ENCODE data around the gene ENSA.
"Not testable (repeated sequence)": the region's sequence is repeated elsewhere in the genome, so short reads cannot be mapped to it uniquely, and the experiment has no call there.

ENSA gene, protein sequence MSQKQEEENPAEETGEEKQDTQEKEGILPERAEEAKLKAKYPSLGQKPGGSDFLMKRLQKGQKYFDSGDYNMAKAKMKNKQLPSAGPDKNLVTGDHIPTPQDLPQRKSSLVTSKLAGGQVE

DNA sequence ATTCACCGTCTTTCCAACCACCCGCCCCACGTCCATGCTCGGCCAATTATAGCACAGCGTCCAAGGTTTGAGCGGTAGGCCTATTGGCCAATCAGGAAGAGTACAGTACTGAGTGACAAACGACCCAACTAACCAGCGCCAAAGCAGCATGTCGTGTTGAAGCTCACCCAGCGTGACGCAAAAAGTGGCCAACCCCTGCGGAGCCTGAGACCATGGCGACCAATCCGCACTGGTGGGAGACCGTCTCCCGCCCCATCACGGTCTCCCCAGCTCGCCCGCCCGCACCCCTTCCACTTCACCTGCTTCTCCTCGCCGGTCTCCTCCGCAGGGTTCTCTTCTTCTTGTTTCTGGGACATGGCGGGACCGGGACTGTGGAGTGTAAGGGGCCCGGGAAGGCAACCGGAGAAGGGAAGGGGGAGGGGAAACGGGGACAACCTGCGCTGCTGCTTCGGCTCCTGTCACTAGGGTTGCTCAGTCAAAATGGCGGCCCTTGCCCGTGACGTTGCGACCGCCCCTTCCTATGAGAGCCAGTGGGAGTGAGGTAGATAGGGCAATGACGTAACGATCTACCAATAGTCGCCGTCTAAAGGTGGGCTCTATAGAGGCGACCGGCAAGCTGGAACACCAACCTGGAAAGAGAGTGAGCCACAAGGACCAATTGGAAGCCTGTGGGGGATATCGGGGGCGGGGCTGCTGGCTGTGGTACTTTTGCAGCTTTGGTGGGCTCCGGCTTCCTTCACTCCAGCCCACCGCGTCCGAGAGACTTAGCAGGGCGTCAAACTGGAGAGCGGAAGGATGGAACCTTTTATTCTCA, at the start of gene ENSA:
Gene ENSA, minus strand, starts transcription at position 498 of the 814 bp plus-strand sequence. Its CDS starts 142 bp downstream, at position 356.
- H3K4me3 Mint-ChIP-seq, result no peak within 1 kb of the TSS
- no peaks in the 10 kb centered on the region for H3K27me3 Mint-ChIP-seq
- H3K9me3 Mint-ChIP-seq, result no peaks in the 10 kb centered on the region
- H3K4me1 Mint-ChIP-seq (ENCODE audit: low read depth), result peaks cover 27% of the 10 kb centered on the region
- intact Hi-C loops (cut with micrococcal nuclease), result loop anchor here (2.0 kb wide), 1 partner anchor 19 kb away; no protein-coding TSS in a partner anchor
- H3K36me3 Mint-ChIP-seq (ENCODE audit: low read depth), result peaks cover 35% of the 10 kb centered on the region
- no peak within 1 kb of the TSS for H3K27ac Mint-ChIP-seq

DNA sequence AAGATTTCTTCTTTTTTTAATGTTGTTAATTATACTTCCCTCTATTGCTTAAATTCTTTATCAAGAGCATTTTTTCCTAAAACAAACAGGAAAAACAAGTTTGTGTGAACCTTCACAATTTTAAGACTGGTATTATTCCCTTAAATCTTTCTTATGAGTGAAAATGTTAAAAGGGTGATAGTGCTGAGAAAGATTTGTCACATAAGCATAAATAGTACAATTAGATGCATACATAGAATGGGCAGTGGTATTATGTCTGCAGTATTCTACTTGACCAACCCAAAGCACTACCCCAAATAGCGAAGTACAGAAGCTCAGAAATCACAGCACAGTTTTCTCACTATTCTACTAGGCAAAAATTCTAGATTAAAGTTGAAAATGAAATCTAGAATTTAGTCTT, 49.6 kb upstream of the ENSA start:
- Mint-ChIP-seq H3K4me3 (no peak overlapping the region), H3K27ac (no peak overlapping the region), H3K27me3 (no peaks in the 10 kb centered on the region), H3K9me3 (no peaks in the 10 kb centered on the region), H3K4me1 (ENCODE audit: low read depth) (no peaks in the 10 kb centered on the region), H3K36me3 (ENCODE audit: low read depth) (peaks cover 5% of the 10 kb centered on the region)
- intact Hi-C loops (cut with micrococcal nuclease), result no loop called here

DNA sequence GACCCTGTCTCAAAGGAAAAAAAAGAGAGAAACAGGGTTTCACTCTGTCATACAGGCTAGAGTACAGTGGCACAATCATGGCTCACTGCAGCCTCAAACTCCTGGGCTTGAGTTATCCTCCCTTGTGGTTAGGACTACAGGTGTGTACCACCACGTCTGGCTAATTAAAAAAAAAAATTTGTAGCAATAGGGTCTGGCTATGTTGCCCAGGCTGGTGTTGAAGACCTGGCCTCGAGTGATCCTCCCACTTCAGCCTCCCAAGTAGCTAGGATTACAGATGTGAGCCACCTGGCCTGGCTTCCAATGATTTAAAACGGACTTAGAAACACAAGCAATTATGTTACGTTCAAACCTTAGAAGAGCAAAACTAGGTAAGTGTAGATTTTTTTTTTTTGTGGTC, 45.5 kb upstream of the ENSA start:
- Mint-ChIP-seq H3K9me3 (no peaks in the 10 kb centered on the region), H3K27ac (no peak overlapping the region), H3K27me3 (no peaks in the 10 kb centered on the region), H3K4me3 (no peak overlapping the region), H3K4me1 (ENCODE audit: low read depth) (no peaks in the 10 kb centered on the region), H3K36me3 (ENCODE audit: low read depth) (peaks cover 15% of the 10 kb centered on the region)
- intact Hi-C loops (cut with micrococcal nuclease), result no loop called here

DNA sequence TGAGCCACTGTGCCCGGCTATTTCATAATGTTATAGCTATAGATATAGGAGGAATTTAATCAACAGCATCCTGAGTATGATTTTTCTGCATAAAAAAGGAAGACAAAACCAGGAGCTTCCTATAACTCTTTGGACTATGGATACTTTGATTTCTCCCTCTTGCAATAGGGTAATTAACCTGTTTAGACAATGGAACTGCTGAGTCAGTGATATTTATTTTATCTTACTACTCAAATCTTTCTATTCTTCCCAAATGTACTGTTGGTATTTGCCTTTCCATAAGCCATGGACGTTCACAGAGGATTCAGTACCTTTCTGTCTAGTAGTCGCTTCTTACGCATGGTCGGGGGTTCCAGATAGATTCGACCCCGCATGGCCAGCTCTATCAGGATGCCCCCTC, 33.9 kb upstream of the ENSA start:
- H3K4me3 Mint-ChIP-seq, result no peak overlapping the region
- intact Hi-C loops (cut with micrococcal nuclease), result no loop called here
- peaks cover 12% of the 10 kb centered on the region for H3K4me1 Mint-ChIP-seq (ENCODE audit: low read depth)
- H3K27ac Mint-ChIP-seq, result no peak overlapping the region
- H3K9me3 Mint-ChIP-seq, result no peaks in the 10 kb centered on the region
- H3K36me3 Mint-ChIP-seq (ENCODE audit: low read depth), result peaks cover 70% of the 10 kb centered on the region
- H3K27me3 Mint-ChIP-seq, result no peaks in the 10 kb centered on the region

DNA sequence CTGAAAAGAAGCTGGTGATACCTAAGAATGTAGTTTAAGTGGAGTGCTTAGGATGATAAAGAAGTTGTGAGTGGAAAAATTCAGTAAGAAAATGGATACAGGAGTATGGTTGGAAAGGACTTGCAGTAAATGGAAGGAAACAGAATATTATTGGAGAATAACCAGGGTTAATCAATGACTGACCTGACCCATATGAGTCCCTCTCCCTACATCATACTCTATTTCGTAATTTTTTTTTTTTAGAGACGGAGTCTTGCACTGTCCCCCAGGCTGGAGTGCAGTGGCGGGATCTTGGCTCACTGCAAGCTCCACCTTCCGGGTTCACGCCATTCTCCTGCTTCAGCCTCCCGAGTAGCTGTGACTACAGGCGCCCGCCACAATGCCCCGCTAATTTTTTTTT, 33.4 kb upstream of the ENSA start:
- peaks cover 70% of the 10 kb centered on the region for H3K36me3 Mint-ChIP-seq (ENCODE audit: low read depth)

DNA sequence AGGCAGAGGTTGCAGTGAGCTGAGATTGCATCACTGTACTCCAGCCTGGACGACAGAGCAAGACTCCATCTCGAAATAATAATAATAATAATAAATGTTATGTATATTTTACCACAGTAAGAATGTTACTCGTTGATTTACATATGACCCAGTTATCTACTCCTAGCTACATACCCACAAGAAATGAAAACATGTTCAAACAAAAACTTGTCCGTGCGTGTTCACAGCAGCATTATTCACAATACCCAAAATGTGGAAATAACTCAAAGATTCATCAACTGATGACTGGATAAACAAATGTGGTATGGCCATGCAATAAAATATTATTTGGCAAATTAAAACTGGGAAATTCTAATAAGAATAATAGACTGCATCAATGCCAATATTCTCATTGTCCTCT, 31.7 kb upstream of the ENSA start:
- Mint-ChIP-seq H3K27me3 (no peaks in the 10 kb centered on the region), H3K27ac (no peak overlapping the region), H3K36me3 (ENCODE audit: low read depth) (peaks cover 64% of the 10 kb centered on the region), H3K4me3 (no peak overlapping the region), H3K9me3 (no peaks in the 10 kb centered on the region), H3K4me1 (ENCODE audit: low read depth) (peaks cover 12% of the 10 kb centered on the region)
- intact Hi-C loops (cut with micrococcal nuclease), result no loop called here

More for the DNA sequence above, 33.4 kb upstream of the ENSA start:
- Mint-ChIP-seq H3K27ac (no peak overlapping the region), H3K4me3 (no peak overlapping the region), H3K4me1 (ENCODE audit: low read depth) (peaks cover 13% of the 10 kb centered on the region), H3K27me3 (no peaks in the 10 kb centered on the region), H3K9me3 (no peaks in the 10 kb centered on the region)
- intact Hi-C loops (cut with micrococcal nuclease), result no loop called here

DNA sequence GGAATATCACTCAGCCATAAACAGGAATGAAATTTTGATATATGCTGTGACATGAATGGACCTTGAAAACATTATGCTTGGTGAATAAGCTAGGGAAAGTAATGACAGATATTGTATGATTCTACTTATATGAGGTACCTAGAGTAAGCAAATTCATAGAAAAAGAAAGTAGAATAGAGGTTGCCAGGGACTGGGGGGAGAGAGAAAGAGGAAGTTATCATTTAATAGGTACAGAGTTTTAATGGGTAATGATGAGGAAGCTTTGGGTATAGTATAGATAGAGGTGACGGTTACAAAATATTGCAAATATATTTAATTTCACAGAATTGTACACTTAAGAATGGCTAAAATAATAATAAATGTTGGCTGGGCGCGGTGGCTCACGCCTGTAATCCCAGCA, 31.2 kb upstream of the ENSA start:
- H3K27ac Mint-ChIP-seq, result no peak overlapping the region
- intact Hi-C loops (cut with micrococcal nuclease), result no loop called here
- H3K36me3 Mint-ChIP-seq (ENCODE audit: low read depth), result peaks cover 60% of the 10 kb centered on the region
- H3K27me3 Mint-ChIP-seq, result no peaks in the 10 kb centered on the region
- no peaks in the 10 kb centered on the region for H3K9me3 Mint-ChIP-seq
- peaks cover 7% of the 10 kb centered on the region for H3K4me1 Mint-ChIP-seq (ENCODE audit: low read depth)
- H3K4me3 Mint-ChIP-seq, result no peak overlapping the region

DNA sequence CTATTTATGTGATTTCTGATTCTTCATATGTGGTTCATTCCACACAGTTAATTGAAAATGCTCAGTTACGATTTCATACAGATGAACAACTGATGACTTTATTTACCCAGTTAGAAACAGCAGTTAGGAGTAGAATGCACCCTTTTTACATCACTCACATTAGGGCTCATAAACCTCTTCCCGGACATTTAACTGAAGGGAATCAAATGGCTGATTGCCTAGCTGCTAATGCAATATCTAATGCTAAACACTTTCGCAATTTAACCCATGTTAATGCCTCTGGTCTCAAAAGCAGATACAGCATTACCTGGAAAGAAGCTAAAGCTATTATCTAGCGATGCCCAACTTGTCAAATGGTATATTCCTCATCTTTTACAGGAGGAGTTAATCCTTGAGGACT, 27.7 kb upstream of the ENSA start:
- H3K4me3 Mint-ChIP-seq; H3K4me1 Mint-ChIP-seq (ENCODE audit: low read depth); H3K27ac Mint-ChIP-seq; intact Hi-C loops (cut with micrococcal nuclease); H3K9me3 Mint-ChIP-seq; H3K27me3 Mint-ChIP-seq: not testable (repeated sequence)
- peaks cover 45% of the 10 kb centered on the region for H3K36me3 Mint-ChIP-seq (ENCODE audit: low read depth)

DNA sequence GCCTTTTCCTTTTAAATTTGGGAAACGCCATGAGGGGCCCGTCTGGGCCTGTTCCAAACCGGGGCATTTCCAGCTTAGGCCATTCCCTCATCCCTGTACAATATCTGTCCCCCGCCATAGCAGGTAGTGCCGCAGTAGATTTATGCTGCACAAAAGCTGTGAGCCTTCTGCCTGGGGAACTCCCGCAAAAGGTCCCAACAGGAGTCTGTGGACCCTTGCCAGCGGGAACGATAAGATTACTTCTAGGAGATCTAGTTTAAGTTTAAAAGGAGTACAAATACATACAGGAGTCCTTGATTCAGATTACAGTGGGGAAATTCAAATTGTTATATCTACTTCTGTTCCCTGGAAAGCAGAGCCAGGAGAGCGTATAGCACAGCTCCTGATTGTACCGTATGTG, 25.2 kb upstream of the ENSA start:
- H3K9me3 Mint-ChIP-seq; intact Hi-C loops (cut with micrococcal nuclease); H3K27ac Mint-ChIP-seq; H3K4me3 Mint-ChIP-seq; H3K27me3 Mint-ChIP-seq: not testable (repeated sequence)
- peaks cover 34% of the 10 kb centered on the region for H3K36me3 Mint-ChIP-seq (ENCODE audit: low read depth)
- peaks cover 13% of the 10 kb centered on the region for H3K4me1 Mint-ChIP-seq (ENCODE audit: low read depth)

DNA sequence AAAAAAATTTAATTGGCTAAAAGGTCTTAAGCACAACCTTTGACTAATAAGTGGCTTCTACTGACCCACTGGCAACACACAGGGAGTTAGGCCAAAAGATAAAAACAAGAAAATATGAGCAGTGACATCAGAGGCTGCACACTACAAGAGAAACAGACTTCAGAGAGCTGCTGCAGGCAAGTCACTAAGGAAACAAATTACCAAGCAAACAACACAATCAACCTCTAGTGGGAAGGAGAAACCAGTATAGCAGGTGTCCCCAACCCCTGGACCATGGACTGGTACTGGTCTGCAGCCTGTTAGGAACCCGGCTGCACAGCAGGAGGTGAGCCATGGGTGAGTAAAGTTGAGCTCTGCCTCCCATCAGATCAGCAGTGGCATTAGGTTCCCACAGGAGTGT, 20.8 kb upstream of the ENSA start:
- H3K27ac Mint-ChIP-seq, result no peak overlapping the region
- intact Hi-C loops (cut with micrococcal nuclease), result no loop called here
- no peaks in the 10 kb centered on the region for H3K9me3 Mint-ChIP-seq
- no peak overlapping the region for H3K4me3 Mint-ChIP-seq
- peaks cover 51% of the 10 kb centered on the region for H3K36me3 Mint-ChIP-seq (ENCODE audit: low read depth)
- H3K27me3 Mint-ChIP-seq, result no peaks in the 10 kb centered on the region
- peaks cover 8% of the 10 kb centered on the region for H3K4me1 Mint-ChIP-seq (ENCODE audit: low read depth)

DNA sequence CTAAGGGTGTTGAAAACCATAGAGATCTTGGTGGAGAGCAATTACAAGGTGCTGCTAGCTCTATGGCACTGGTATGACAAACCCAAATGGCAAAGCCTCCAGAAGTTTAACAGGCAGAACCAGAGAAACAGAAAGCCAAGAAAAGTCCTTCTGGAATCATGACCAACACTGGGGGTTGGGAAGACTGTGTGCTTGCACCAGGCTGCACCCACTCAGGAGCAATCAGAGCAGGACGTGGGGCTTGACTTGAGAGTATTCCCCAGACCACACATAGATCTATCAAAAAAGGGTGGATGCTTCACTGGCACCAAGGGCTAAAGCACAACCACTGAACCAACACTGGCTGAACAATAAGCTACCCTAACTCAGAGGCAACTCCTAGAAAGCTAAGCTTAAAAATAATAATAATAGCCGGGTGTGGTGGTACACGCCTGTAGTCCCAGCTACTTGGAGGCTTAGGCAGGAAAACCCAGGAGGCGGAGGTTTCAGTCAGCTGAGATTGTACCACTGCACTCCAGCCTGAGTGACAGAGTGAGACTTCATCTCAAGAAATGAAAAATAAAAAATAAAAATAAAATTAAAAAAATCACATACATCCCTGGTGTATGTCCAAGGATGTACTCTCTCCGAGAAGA, 20.1 kb upstream of the ENSA start:
- Mint-ChIP-seq H3K4me3 (no peak overlapping the region), H3K27ac (no peak overlapping the region), H3K27me3 (no peaks in the 10 kb centered on the region), H3K9me3 (no peaks in the 10 kb centered on the region), H3K4me1 (ENCODE audit: low read depth) (peaks cover 8% of the 10 kb centered on the region), H3K36me3 (ENCODE audit: low read depth) (peaks cover 47% of the 10 kb centered on the region)
- intact Hi-C loops (cut with micrococcal nuclease), result no loop called here

DNA sequence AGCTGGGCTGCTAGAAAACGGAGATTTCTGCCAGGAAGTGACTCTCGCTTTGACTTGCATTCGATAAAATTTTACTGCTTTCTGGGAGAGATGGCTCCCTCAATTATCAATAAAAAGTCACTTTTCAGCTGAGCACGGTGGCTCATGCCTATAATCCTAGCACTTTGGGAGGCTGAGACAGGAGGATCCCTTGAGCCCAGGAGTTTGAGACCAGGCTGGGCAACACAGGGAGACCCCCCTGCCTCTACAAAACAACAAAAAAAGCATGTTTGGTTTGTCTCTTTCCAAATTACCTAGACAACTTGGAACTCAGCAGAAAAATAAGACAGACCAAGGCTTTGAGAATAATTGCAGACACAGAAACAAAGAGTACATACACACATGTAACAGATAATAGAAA, 12.9 kb upstream of the ENSA start:
- Mint-ChIP-seq H3K4me1 (ENCODE audit: low read depth) (no peaks in the 10 kb centered on the region), H3K27ac (no peak overlapping the region), H3K9me3 (no peaks in the 10 kb centered on the region), H3K36me3 (ENCODE audit: low read depth) (peaks cover 7% of the 10 kb centered on the region), H3K27me3 (no peaks in the 10 kb centered on the region), H3K4me3 (no peak overlapping the region)
- intact Hi-C loops (cut with micrococcal nuclease), result no loop called here

DNA sequence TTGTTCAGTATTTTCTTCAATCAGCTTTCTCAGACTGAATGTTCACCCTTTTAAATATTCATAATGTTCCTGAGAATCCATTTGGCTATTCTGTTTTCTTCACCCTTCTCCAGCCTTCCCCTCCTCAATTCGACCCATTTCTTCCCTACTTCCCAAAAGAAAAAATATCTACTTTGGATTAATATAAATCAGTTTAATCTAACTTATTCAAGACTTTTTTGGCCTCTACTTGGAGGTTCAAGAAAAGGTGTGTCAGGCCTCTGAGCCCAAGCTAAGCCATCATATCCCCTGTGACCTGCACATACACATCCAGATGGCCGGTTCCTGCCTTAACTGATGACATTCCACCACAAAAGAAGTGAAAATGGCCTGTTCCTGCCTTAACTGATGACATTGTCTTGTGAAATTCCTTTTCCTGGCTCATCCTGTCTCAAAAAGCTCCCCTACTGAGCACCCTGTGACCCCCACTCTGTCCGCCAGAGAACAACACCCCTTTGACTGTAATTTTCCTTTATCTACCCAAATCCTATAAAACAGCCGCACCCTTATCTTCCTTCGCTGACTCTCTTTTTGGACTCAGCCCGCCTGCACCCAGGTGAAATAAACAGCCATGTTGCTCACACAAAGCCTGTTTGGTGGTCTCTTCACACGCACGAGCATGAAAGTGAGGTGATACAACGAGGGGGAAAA, 11.9 kb upstream of the ENSA start:
- H3K27me3 Mint-ChIP-seq; H3K4me1 Mint-ChIP-seq (ENCODE audit: low read depth): not testable (repeated sequence)

DNA sequence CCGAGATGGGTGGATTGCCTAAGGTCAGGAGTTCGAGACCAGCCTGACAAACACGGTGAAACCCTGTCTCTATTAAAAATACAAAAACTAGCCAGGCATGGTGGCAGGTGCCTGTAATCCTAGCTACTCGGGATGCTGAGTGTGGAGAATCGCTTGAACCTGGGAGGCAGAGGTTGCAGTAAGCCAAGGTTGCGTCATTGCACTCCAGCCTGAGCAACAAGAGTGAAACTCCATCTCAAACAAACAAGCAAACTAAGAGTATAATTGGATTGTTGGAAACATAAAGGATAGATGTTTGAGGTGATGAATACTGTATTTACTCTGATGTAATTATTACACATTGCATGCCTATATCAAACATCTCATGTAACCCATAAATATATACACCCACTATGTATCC, 9.0 kb upstream of the ENSA start:
- H3K4me3 Mint-ChIP-seq; H3K9me3 Mint-ChIP-seq; H3K4me1 Mint-ChIP-seq (ENCODE audit: low read depth); intact Hi-C loops (cut with micrococcal nuclease); H3K36me3 Mint-ChIP-seq (ENCODE audit: low read depth); H3K27me3 Mint-ChIP-seq; H3K27ac Mint-ChIP-seq: not testable (repeated sequence)

More for the DNA sequence above, 11.9 kb upstream of the ENSA start:
- H3K36me3 Mint-ChIP-seq (ENCODE audit: low read depth); intact Hi-C loops (cut with micrococcal nuclease); H3K4me3 Mint-ChIP-seq; H3K9me3 Mint-ChIP-seq; H3K27ac Mint-ChIP-seq: not testable (repeated sequence)

Measured in dendritic cell treated with granulocyte-macrophage colony-stimulating factor and Interleukin-4, amounts not matched to agents 40 ng/mL and 50 ng/mL, for 4 days (primary cell).